ENCODE results near the gene BRD7.

BRD7 gene

GRCh38 chr16:50309527-50310307, 59.1 kb downstream of the BRD7 start:
- Histone ChIP-seq H4K8ac (ENCODE audit: low read depth, low read length) (no peak overlapping the region), H3K27me3 (ENCODE audit: control insufficient read depth in 3 of 3, insufficient read depth in 3 of 3, low read depth in 1 of 3, low read length in 3 of 3) (no peaks in the 10 kb centered on the region), H3K14ac (ENCODE audit: low read length) (peak overlapping the region; percentile 94), H2BK12ac (ENCODE audit: low read length) (no peak overlapping the region), H2BK120ac (ENCODE audit: low read depth, low read length) (peak overlapping the region; percentile 47), H2BK5ac (ENCODE audit: low read length) (peak overlapping the region; percentile 44), H3K4me1 (ENCODE audit: control insufficient read depth in 2 of 2, insufficient read depth in 1 of 2, low read depth in 1 of 2, low read length in 2 of 2) (peaks cover 3 to 5% of the 10 kb centered on the region in 2 donors), H2AK5ac (ENCODE audit: low read depth, low read length) (peak overlapping the region; percentile 71), H3K4me3 (ENCODE audit: low read length in 2 of 2) (no peak overlapping the region), H2AFZ (ENCODE audit: low read length) (no peak overlapping the region), H3K23ac (ENCODE audit: low read depth, low read length, poor library complexity) (peak overlapping the region; percentile 65), H3K79me1 (ENCODE audit: low read depth, low read length) (no peaks in the 10 kb centered on the region), H3K9me3 (replicated peaks in 1 of 2; ENCODE audit: control insufficient read depth in 2 of 2, insufficient read depth in 1 of 2, low read depth in 1 of 2, low read length in 2 of 2) (no peaks in the 10 kb centered on the region), H3K18ac (ENCODE audit: low read length) (peak overlapping the region; percentile 57), H3K27ac (replicated peaks; ENCODE audit: low read length) (no peak overlapping the region), H3K4ac (ENCODE audit: low read length) (no peak overlapping the region), H3K4me2 (ENCODE audit: insufficient read depth, low read length, poor library complexity, severe bottlenecking) (peak overlapping the region; percentile 11), H3K36me3 (replicated peaks in 1 of 2; ENCODE audit: control insufficient read depth in 2 of 2, insufficient read depth in 2 of 2, low read length in 2 of 2) (peaks cover 9 to 28% of the 10 kb centered on the region in 2 donors), H2BK15ac (ENCODE audit: low read length) (no peak overlapping the region), H3K9ac (ENCODE audit: low read depth, low read length, poor library complexity) (no peak overlapping the region), H4K91ac (ENCODE audit: low read depth, low read length, poor library complexity) (peak overlapping the region; percentile 92)
- WGBS, 2 donors (ENCODE audit: extremely low coverage in 2 of 2, insufficient read length in 2 of 2, insufficient replicate concordance in 1 of 2): no CpG with 5 or more reads among the region's 15 CpGs
- DNase-seq (ENCODE audit: low spot score): no peak

- Histone ChIP-seq H2AK5ac (ENCODE audit: low read depth, low read length) (peak overlapping the region; percentile 71), H4K91ac (ENCODE audit: low read depth, low read length, poor library complexity) (no peak overlapping the region)
Measured at GRCh38 chr16:50309156-50309526, 59.6 kb downstream of the BRD7 start.

GRCh38 chr16:50308237-50308965, 60.4 kb downstream of the BRD7 start:
- peak overlapping the region; percentile 44 for H2BK5ac ChIP-seq (ENCODE audit: low read length)
- peak overlapping the region; percentile 31 for H3K18ac ChIP-seq (ENCODE audit: low read length)
- no peaks in the 10 kb centered on the region for H3K27me3 ChIP-seq (ENCODE audit: control insufficient read depth in 3 of 3, insufficient read depth in 3 of 3, low read depth in 1 of 3, low read length in 3 of 3)
- H3K14ac ChIP-seq (ENCODE audit: low read length): no peak overlapping the region
- H3K4ac ChIP-seq (ENCODE audit: low read length): no peak overlapping the region
- no peak overlapping the region for H3K27ac ChIP-seq (replicated peaks; ENCODE audit: low read length)
- peaks cover 3 to 15% of the 10 kb centered on the region in 2 donors for H3K36me3 ChIP-seq (replicated peaks in 1 of 2; ENCODE audit: control insufficient read depth in 2 of 2, insufficient read depth in 2 of 2, low read length in 2 of 2)
- H2AK5ac ChIP-seq (ENCODE audit: low read depth, low read length): no peak overlapping the region
- peaks cover 0 to 5% of the 10 kb centered on the region in 2 donors for H3K4me1 ChIP-seq (ENCODE audit: control insufficient read depth in 2 of 2, insufficient read depth in 1 of 2, low read depth in 1 of 2, low read length in 2 of 2)
- H3K9me3 ChIP-seq (replicated peaks in 1 of 2; ENCODE audit: control insufficient read depth in 2 of 2, insufficient read depth in 1 of 2, low read depth in 1 of 2, low read length in 2 of 2): peaks cover 0 to 1% of the 10 kb centered on the region in 2 donors
- peak overlapping the region; percentile 35 for H3K23ac ChIP-seq (ENCODE audit: low read depth, low read length, poor library complexity)
- no peak overlapping the region for H2AFZ ChIP-seq (ENCODE audit: low read length)
- H4K8ac ChIP-seq (ENCODE audit: low read depth, low read length): no peak overlapping the region
- H3K9ac ChIP-seq (ENCODE audit: low read depth, low read length, poor library complexity): no peak overlapping the region
- H2BK120ac ChIP-seq (ENCODE audit: low read depth, low read length): no peak overlapping the region
- no peak overlapping the region for H2BK15ac ChIP-seq (ENCODE audit: low read length)
- no peak overlapping the region for H3K4me2 ChIP-seq (ENCODE audit: insufficient read depth, low read length, poor library complexity, severe bottlenecking)
- H3K4me3 ChIP-seq (ENCODE audit: low read length in 2 of 2): no peak overlapping the region
- no peak overlapping the region for H4K91ac ChIP-seq (ENCODE audit: low read depth, low read length, poor library complexity)
- H2BK12ac ChIP-seq (ENCODE audit: low read length): no peak overlapping the region
- DNase-seq (ENCODE audit: low spot score): no peak
- WGBS, 2 donors (ENCODE audit: extremely low coverage in 2 of 2, insufficient read length in 2 of 2, insufficient replicate concordance in 1 of 2): no CpG with 5 or more reads among the region's 18 CpGs
- peaks cover 2% of the 10 kb centered on the region for H3K79me1 ChIP-seq (ENCODE audit: low read depth, low read length)

More at GRCh38 chr16:50309156-50309526, 59.6 kb downstream of the BRD7 start:
- DNase-seq (ENCODE audit: low spot score): no peak
- H3K9ac ChIP-seq (ENCODE audit: low read depth, low read length, poor library complexity): no peak overlapping the region
- peak overlapping the region; percentile 56 for H3K14ac ChIP-seq (ENCODE audit: low read length)
- no peak overlapping the region for H2BK15ac ChIP-seq (ENCODE audit: low read length)
- peak overlapping the region; percentile 43 for H3K23ac ChIP-seq (ENCODE audit: low read depth, low read length, poor library complexity)
- no peak overlapping the region for H2AFZ ChIP-seq (ENCODE audit: low read length)
- no peaks in the 10 kb centered on the region for H3K79me1 ChIP-seq (ENCODE audit: low read depth, low read length)
- no peaks in the 10 kb centered on the region for H3K27me3 ChIP-seq (ENCODE audit: control insufficient read depth in 3 of 3, insufficient read depth in 3 of 3, low read depth in 1 of 3, low read length in 3 of 3)
- no peak overlapping the region for H3K27ac ChIP-seq (replicated peaks; ENCODE audit: low read length)
- H2BK120ac ChIP-seq (ENCODE audit: low read depth, low read length): no peak overlapping the region
- H3K4ac ChIP-seq (ENCODE audit: low read length): no peak overlapping the region
- peak overlapping the region; percentile 84 for H2BK12ac ChIP-seq (ENCODE audit: low read length)
- peaks cover 0 to 1% of the 10 kb centered on the region in 2 donors for H3K9me3 ChIP-seq (replicated peaks in 1 of 2; ENCODE audit: control insufficient read depth in 2 of 2, insufficient read depth in 1 of 2, low read depth in 1 of 2, low read length in 2 of 2)
- H3K4me2 ChIP-seq (ENCODE audit: insufficient read depth, low read length, poor library complexity, severe bottlenecking): no peak overlapping the region
- H3K18ac ChIP-seq (ENCODE audit: low read length): peak overlapping the region; percentile 57
- WGBS, 2 donors (ENCODE audit: extremely low coverage in 2 of 2, insufficient read length in 2 of 2, insufficient replicate concordance in 1 of 2): no CpG with 5 or more reads among the region's 11 CpGs
- peaks cover 6 to 23% of the 10 kb centered on the region in 2 donors for H3K36me3 ChIP-seq (replicated peaks in 1 of 2; ENCODE audit: control insufficient read depth in 2 of 2, insufficient read depth in 2 of 2, low read length in 2 of 2)
- H4K8ac ChIP-seq (ENCODE audit: low read depth, low read length): peak overlapping the region; percentile 72
- no peak overlapping the region for H3K4me3 ChIP-seq (ENCODE audit: low read length in 2 of 2)
- H2BK5ac ChIP-seq (ENCODE audit: low read length): peak overlapping the region; percentile 44
- H3K4me1 ChIP-seq (ENCODE audit: control insufficient read depth in 2 of 2, insufficient read depth in 1 of 2, low read depth in 1 of 2, low read length in 2 of 2): peaks cover 3 to 5% of the 10 kb centered on the region in 2 donors

GRCh38 chr16:50306287-50306686, 62.5 kb downstream of the BRD7 start:
- no peak overlapping the region for H3K4me3 ChIP-seq (ENCODE audit: low read length in 2 of 2)
- H2BK12ac ChIP-seq (ENCODE audit: low read length): no peak overlapping the region
- no peak overlapping the region for H2BK5ac ChIP-seq (ENCODE audit: low read length)
- H3K23ac ChIP-seq (ENCODE audit: low read depth, low read length, poor library complexity): no peak overlapping the region
- no peak overlapping the region for H2BK120ac ChIP-seq (ENCODE audit: low read depth, low read length)
- H2AFZ ChIP-seq (ENCODE audit: low read length): no peak overlapping the region
- peaks cover 0 to 5% of the 10 kb centered on the region in 2 donors for H3K4me1 ChIP-seq (ENCODE audit: control insufficient read depth in 2 of 2, insufficient read depth in 1 of 2, low read depth in 1 of 2, low read length in 2 of 2)
- no peak overlapping the region for H3K27ac ChIP-seq (replicated peaks; ENCODE audit: low read length)
- H3K27me3 ChIP-seq (ENCODE audit: control insufficient read depth in 3 of 3, insufficient read depth in 3 of 3, low read depth in 1 of 3, low read length in 3 of 3): peaks cover 0 to 4% (median 0%) of the 10 kb centered on the region in 3 experiments
- H2AK5ac ChIP-seq (ENCODE audit: low read depth, low read length): no peak overlapping the region
- no peak for DNase-seq (ENCODE audit: low spot score)
- no peak overlapping the region for H3K14ac ChIP-seq (ENCODE audit: low read length)
- H3K79me1 ChIP-seq (ENCODE audit: low read depth, low read length): peaks cover 2% of the 10 kb centered on the region
- peaks cover 0 to 1% of the 10 kb centered on the region in 2 donors for H3K9me3 ChIP-seq (replicated peaks in 1 of 2; ENCODE audit: control insufficient read depth in 2 of 2, insufficient read depth in 1 of 2, low read depth in 1 of 2, low read length in 2 of 2)
- H3K18ac ChIP-seq (ENCODE audit: low read length): no peak overlapping the region
- H3K9ac ChIP-seq (ENCODE audit: low read depth, low read length, poor library complexity): no peak overlapping the region
- no peak overlapping the region for H2BK15ac ChIP-seq (ENCODE audit: low read length)
- no peaks in the 10 kb centered on the region for H3K36me3 ChIP-seq (replicated peaks in 1 of 2; ENCODE audit: control insufficient read depth in 2 of 2, insufficient read depth in 2 of 2, low read length in 2 of 2)
- H3K4me2 ChIP-seq (ENCODE audit: insufficient read depth, low read length, poor library complexity, severe bottlenecking): no peak overlapping the region
- no CpG with 5 or more reads among the region's 9 CpGs for WGBS, 2 donors (ENCODE audit: extremely low coverage in 2 of 2, insufficient read length in 2 of 2, insufficient replicate concordance in 1 of 2)
- H4K91ac ChIP-seq (ENCODE audit: low read depth, low read length, poor library complexity): no peak overlapping the region
- peak overlapping the region; percentile 43 for H4K8ac ChIP-seq (ENCODE audit: low read depth, low read length)
- H3K4ac ChIP-seq (ENCODE audit: low read length): no peak overlapping the region
